ENCODE results near the gene GSKIP. TPM values are rescaled to one million over a fixed set of nuclear protein-coding genes. Genes with fewer than 3 reads are reported as not detected.
A peak's percentile ranks its signal among the peaks of the same experiment; 100 is the strongest.

Gene GSKIP
- total RNA-seq, 4 donors from 2014 or later: 10.4 to 22.0 (median 13.1) TPM

DNA sequence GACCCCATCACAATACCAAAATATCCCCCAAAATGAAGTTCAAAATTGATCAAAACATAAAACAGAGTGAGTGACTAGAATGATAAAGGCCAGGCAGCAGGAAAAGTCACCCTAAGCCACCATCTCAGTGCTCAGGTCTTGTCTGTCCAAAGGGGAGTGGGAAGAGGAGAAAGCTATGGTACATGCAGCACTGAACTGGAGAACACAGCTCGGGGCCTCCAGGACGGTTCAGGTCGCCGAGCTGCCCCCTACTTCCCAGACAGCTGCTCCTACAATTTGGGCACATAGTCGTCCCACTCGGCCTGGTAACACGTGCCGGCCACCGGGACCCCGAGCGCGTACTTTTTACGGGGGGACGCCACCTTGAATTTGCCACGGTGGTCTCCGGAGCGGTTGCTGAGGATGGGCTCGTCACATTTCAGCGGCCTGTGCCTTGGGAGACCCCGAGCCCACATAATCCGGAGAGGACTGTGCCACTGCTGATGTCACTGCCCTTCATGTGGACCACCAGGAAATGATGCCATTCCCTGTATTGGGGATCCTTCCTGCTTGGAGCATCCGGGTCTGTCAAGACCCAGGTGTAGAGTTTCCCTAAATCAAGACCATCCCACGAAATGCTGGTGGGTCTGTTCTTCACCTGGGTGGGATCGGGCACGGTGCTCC, 60.3 kb downstream of the GSKIP start:
- H3K9me3 ChIP-seq: no peaks in the 10 kb centered on the region
- DNase-seq (ENCODE audit: extremely low spot score): no peak
- TF ChIP-seq POLR2A (IDR thresholded peaks at IDR 0.05; ENCODE audit: low read depth) (no peak), POLR2AphosphoS5 (IDR thresholded peaks at IDR 0.05) (no peak), EP300 (IDR thresholded peaks at IDR 0.05) (no peak)
- TF ChIP-seq, protein P1, sequence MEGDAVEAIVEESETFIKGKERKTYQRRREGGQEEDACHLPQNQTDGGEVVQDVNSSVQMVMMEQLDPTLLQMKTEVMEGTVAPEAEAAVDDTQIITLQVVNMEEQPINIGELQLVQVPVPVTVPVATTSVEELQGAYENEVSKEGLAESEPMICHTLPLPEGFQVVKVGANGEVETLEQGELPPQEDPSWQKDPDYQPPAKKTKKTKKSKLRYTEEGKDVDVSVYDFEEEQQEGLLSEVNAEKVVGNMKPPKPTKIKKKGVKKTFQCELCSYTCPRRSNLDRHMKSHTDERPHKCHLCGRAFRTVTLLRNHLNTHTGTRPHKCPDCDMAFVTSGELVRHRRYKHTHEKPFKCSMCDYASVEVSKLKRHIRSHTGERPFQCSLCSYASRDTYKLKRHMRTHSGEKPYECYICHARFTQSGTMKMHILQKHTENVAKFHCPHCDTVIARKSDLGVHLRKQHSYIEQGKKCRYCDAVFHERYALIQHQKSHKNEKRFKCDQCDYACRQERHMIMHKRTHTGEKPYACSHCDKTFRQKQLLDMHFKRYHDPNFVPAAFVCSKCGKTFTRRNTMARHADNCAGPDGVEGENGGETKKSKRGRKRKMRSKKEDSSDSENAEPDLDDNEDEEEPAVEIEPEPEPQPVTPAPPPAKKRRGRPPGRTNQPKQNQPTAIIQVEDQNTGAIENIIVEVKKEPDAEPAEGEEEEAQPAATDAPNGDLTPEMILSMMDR (IDR thresholded peaks at IDR 0.05): no peak
- intact Hi-C loops (cut with DNase I): loop anchor here (5.0 kb wide), 1 partner anchor 126 kb away; no protein-coding TSS in a partner anchor
- no peak overlapping the region for H3K27ac ChIP-seq (replicated peaks in 1 of 4)
- no peaks in the 10 kb centered on the region for H3K36me3 ChIP-seq
- peaks cover 0 to 11% (median 9%) of the 10 kb centered on the region in 4 donors for H3K4me1 ChIP-seq
- H3K27me3 ChIP-seq: peaks cover 0 to 14% (median 2%) of the 10 kb centered on the region in 4 donors
- 71% methylated on average over 15 of the region's 25 CpGs for WGBS
- H3K4me3 ChIP-seq: peak overlapping the region; percentile 48 to 52 (median 48)

DNA sequence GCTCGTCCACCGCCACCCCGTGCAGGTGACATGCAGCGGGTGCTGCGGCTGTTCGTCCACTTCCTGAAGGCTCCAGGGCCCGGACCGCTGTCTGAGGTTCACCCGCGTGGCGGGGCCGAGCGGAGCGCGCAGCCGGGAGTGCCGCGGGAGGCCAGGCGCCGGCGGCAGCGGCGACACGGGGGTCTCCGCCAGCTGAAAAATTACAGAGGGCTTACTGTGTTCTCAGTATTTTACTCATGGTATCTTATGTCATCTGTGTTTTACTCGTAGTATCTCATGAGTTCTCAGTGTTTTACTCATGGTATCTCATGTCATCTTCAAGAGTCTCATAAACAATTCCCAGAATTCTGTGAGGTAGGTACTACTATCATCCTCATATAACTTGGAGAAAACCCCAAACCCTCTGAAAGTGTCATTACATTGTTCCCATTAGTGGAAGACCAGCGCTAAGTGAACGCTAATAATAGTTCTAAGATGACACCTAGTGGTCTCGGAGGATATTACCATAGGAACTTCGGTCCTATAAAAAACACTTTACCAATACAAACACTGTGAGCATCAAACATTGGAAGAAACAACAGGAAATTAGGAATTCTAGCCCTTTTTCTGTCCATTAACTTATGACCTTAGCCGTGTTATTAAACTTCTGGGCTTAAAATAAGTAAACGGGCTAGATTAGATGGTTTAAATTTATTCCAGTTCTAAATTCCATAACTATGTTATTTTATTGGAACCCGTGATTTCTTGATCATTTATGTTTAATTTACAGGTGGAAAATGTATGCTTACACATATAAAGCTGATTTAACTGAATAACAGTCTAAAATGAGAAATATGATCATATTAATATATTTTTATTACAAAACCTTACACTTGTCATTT, 61.0 kb downstream of the GSKIP start:
- no peak for DNase-seq (ENCODE audit: extremely low spot score)

DNA sequence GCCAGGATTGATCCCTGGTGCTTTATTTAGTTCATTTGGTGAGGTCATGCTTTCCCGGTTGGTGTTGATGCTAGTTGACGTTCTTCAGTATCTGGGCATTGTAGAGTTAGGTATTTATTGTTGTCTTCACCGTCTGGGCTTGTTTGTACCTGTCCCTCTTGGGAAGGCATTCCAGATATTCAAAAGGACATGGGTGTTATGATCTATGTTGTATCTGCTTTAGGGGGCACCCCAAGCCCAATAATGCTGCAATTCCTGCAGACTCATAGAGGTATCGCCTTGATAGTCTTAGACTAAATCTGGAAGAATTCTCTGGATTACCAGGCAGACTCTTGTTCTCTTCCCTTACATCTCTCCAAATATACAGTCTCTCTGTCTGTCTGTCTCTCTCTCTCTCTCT, 70.7 kb downstream of the GSKIP start:
- no peak overlapping the region for H3K4me3 ChIP-seq
- H3K4me1 ChIP-seq: no peaks in the 10 kb centered on the region
- TF ChIP-seq EP300 (IDR thresholded peaks at IDR 0.05) (no peak), POLR2A (IDR thresholded peaks at IDR 0.05; ENCODE audit: low read depth) (no peak), POLR2AphosphoS5 (IDR thresholded peaks at IDR 0.05) (no peak)
- TF ChIP-seq, protein P1 (IDR thresholded peaks at IDR 0.05): no peak
- H3K27ac ChIP-seq (replicated peaks in 1 of 4): no peak overlapping the region
- DNase-seq (ENCODE audit: extremely low spot score): no peak
- no peaks in the 10 kb centered on the region for H3K9me3 ChIP-seq
- H3K27me3 ChIP-seq: peaks cover 0 to 10% (median 0%) of the 10 kb centered on the region in 4 donors
- WGBS: 93% methylated on average over 4 of the region's 4 CpGs
- H3K36me3 ChIP-seq: no peaks in the 10 kb centered on the region
- intact Hi-C loops (cut with DNase I): no loop called here

More for the DNA sequence above, 61.0 kb downstream of the GSKIP start:
- Histone ChIP-seq H3K9me3 (no peaks in the 10 kb centered on the region), H3K36me3 (no peaks in the 10 kb centered on the region), H3K27ac (replicated peaks in 1 of 4) (no peak overlapping the region), H3K4me3 (peak overlapping the region; percentile 48 to 52 (median 48)), H3K27me3 (peaks cover 0 to 9% (median 2%) of the 10 kb centered on the region in 4 donors), H3K4me1 (peaks cover 0 to 11% (median 9%) of the 10 kb centered on the region in 4 donors)
- TF ChIP-seq, protein P1 (IDR thresholded peaks at IDR 0.05): peak; percentile 68 to 81 (median 71)
- TF ChIP-seq POLR2AphosphoS5 (IDR thresholded peaks at IDR 0.05): no peak
- WGBS: 4% methylated on average over 25 of the region's 33 CpGs
- intact Hi-C loops (cut with DNase I): loop anchor here (5.0 kb wide), 1 partner anchor 127 kb away; no protein-coding TSS in a partner anchor

Small RNAs within 50 kb of the gene (small RNA-seq; reads per million reads assigned to genes)
- 0 reads per million in 3 donors for gene RNU2-33P

Other genes starting within 250 kb of the GSKIP start
- gene BDKRB2, start 158.7 kb upstream of the GSKIP start, total RNA-seq: 10 to 100 TPM in 2 of 4 donors, 1 to 10 TPM in 2; 5.8 to 16.1 (median 10.0) TPM
- 1 to 10 TPM in 2 of 4 donors, under 1 TPM in 2; 0.39 to 7.0 (median 1.4) TPM for gene BDKRB1, start 107.3 kb upstream of the GSKIP start, total RNA-seq
- 10 to 100 TPM; 18.2 to 26.6 (median 23.1) TPM for gene ATG2B, start 185 bp upstream of the GSKIP start, total RNA-seq
- gene AK7, start 28.6 kb downstream of the GSKIP start, total RNA-seq: 1 to 10 TPM in 2 of 4 donors, under 1 TPM in 2; 0.42 to 3.6 (median 1.8) TPM
- 100 to 1,000 TPM; 105 to 155 (median 116) TPM for gene PAPOLA, start 138.9 kb downstream of the GSKIP start, total RNA-seq

All from esophagus muscularis mucosa (tissue), 4 donors.